ENCODE measurements around the gene SEC31B. TPM values are rescaled to one million over a fixed set of nuclear protein-coding genes. Genes with fewer than 3 reads are reported as not detected.

SEC31B gene
- polyA plus RNA-seq, 3 donors: 0.05 to 50.2 (median 0.09) TPM

GRCh38 chr10:100482181-100482833 lies 37.4 kb downstream of the SEC31B start:
- H3K9me3 ChIP-seq (replicated peaks in 1 of 2; ENCODE audit: control insufficient read depth in 1 of 2, insufficient read depth in 1 of 2, low read length in 2 of 2): no peaks in the 10 kb centered on the region
- TF ChIP-seq CTCF (IDR thresholded peaks at IDR 0.05): peak; percentile 98
- H3K4me1 Mint-ChIP-seq: peaks cover 16% of the 10 kb centered on the region
- peaks cover 0 to 14% (median 2%) of the 10 kb centered on the region in 7 donors for H3K9me3 Mint-ChIP-seq
- no peak overlapping the region for H3K27ac ChIP-seq (ENCODE audit: low read depth in 1 of 2, low read length in 2 of 2)
- peak overlapping the region; percentile 73 to 92 for H3K4me3 Mint-ChIP-seq
- H2AFZ ChIP-seq (ENCODE audit: insufficient read depth, low read depth, low read length, poor library complexity, severe bottlenecking): peak overlapping the region; percentile 81
- peaks cover 48 to 58% (median 58%) of the 10 kb centered on the region in 3 donors for H3K27me3 Mint-ChIP-seq (ENCODE audit: low read depth in 3 of 3)
- H3K36me3 Mint-ChIP-seq: peaks cover 9 to 21% of the 10 kb centered on the region in 2 donors
- peak; percentile 54 to 64 (median 57) for DNase-seq
- under 1% methylated on average over 58 of the region's 59 CpGs for WGBS (ENCODE audit: insufficient coverage)
- peak overlapping the region; percentile 89 for H3K4me2 ChIP-seq (replicated peaks; ENCODE audit: extremely low read depth, low read length, poor library complexity, severe bottlenecking)
- peak overlapping the region in 1 of 7 donors; percentile 58 for H3K27ac Mint-ChIP-seq
- intact Hi-C loops (cut with micrococcal nuclease): no loop called here
- peak overlapping the region; percentile 44 to 76 (median 53) for H3K4me3 ChIP-seq (replicated peaks in 1 of 3; ENCODE audit: low read depth in 2 of 3, low read length in 3 of 3)
- peak overlapping the region; percentile 25 for H3K9ac ChIP-seq (ENCODE audit: insufficient read depth, low read length, poor library complexity, severe bottlenecking)
- H3K27me3 ChIP-seq (ENCODE audit: control insufficient read depth in 2 of 2, insufficient read depth in 2 of 2, low read length in 2 of 2): peaks cover 34 to 56% of the 10 kb centered on the region in 2 donors
- H3K36me3 ChIP-seq (replicated peaks in 1 of 2; ENCODE audit: control insufficient read depth in 1 of 2, insufficient read depth in 2 of 2, low read length in 2 of 2): peaks cover 3 to 9% of the 10 kb centered on the region in 2 donors
- no peaks in the 10 kb centered on the region for H3K79me2 ChIP-seq (ENCODE audit: insufficient read depth, low read length)
- H3K4me1 ChIP-seq (ENCODE audit: control insufficient read depth in 1 of 2, insufficient read depth in 2 of 2, low read length in 2 of 2): peaks cover 14 to 21% of the 10 kb centered on the region in 2 donors
- no peaks in the 10 kb centered on the region for H4K20me1 ChIP-seq (ENCODE audit: insufficient read depth, low read length)

- no peak overlapping the region for H3K27ac ChIP-seq (ENCODE audit: low read depth in 1 of 2, low read length in 2 of 2)
- Mint-ChIP-seq H3K36me3 (peaks cover 6 to 17% of the 10 kb centered on the region in 2 donors), H3K27me3 (ENCODE audit: low read depth in 3 of 3) (peaks cover 50 to 58% (median 58%) of the 10 kb centered on the region in 3 donors), H3K9me3 (peaks cover 0 to 14% (median 2%) of the 10 kb centered on the region in 7 donors), H3K4me1 (peaks cover 16% of the 10 kb centered on the region), H3K4me3 (peak overlapping the region; percentile 73 to 92), H3K27ac (no peak overlapping the region)
- peaks cover 14 to 21% of the 10 kb centered on the region in 2 donors for H3K4me1 ChIP-seq (ENCODE audit: control insufficient read depth in 1 of 2, insufficient read depth in 2 of 2, low read length in 2 of 2)
- H3K9ac ChIP-seq (ENCODE audit: insufficient read depth, low read length, poor library complexity, severe bottlenecking): peak overlapping the region; percentile 25
- peak overlapping the region; percentile 89 for H3K4me2 ChIP-seq (replicated peaks; ENCODE audit: extremely low read depth, low read length, poor library complexity, severe bottlenecking)
- WGBS (ENCODE audit: insufficient coverage): 4% methylated on average over 13 of the region's 19 CpGs
- TF ChIP-seq CTCF (IDR thresholded peaks at IDR 0.05): no peak
- no peaks in the 10 kb centered on the region for H4K20me1 ChIP-seq (ENCODE audit: insufficient read depth, low read length)
- peak overlapping the region; percentile 44 to 76 (median 53) for H3K4me3 ChIP-seq (replicated peaks in 1 of 3; ENCODE audit: low read depth in 2 of 3, low read length in 3 of 3)
- DNase-seq: peak; percentile 86 to 88 (median 87)
- H3K36me3 ChIP-seq (replicated peaks in 1 of 2; ENCODE audit: control insufficient read depth in 1 of 2, insufficient read depth in 2 of 2, low read length in 2 of 2): peaks cover 0 to 2% of the 10 kb centered on the region in 2 donors
- intact Hi-C loops (cut with micrococcal nuclease): no loop called here
- H3K79me2 ChIP-seq (ENCODE audit: insufficient read depth, low read length): no peaks in the 10 kb centered on the region
- H2AFZ ChIP-seq (ENCODE audit: insufficient read depth, low read depth, low read length, poor library complexity, severe bottlenecking): peak overlapping the region; percentile 81
- H3K27me3 ChIP-seq (ENCODE audit: control insufficient read depth in 2 of 2, insufficient read depth in 2 of 2, low read length in 2 of 2): peaks cover 34 to 56% of the 10 kb centered on the region in 2 donors
- H3K9me3 ChIP-seq (replicated peaks in 1 of 2; ENCODE audit: control insufficient read depth in 1 of 2, insufficient read depth in 1 of 2, low read length in 2 of 2): no peaks in the 10 kb centered on the region
These were observed 38.1 kb downstream of the SEC31B start for GRCh38 chr10:100481462-100482081.

All from CD14-positive monocyte (primary cell).